ENCODE results near the gene RAI14.

RAI14 gene

DNA sequence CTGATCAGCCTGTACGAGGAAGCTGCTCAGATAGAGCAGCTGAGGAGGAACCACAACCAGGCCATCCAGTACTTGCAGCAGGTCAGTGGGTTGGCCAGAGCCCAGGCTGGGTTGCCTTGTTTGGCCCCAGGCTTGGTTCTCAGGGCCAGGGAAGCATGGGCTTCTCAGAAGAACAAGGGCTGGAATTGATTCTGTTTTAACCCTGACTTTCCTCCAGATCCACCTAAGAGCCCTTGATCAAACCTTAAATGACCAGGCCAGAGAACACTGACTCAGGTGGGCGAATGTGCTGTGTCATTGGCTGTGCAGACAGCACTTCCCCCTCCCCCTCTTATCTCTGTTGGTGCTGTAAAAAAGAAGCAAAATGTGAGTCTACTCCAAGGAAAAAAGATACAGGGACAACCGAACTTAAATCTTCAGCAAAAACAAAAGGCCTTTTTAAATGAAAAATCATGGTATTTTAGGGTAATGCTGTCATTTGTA is 210.9 kb downstream of the RAI14 start:
- DNase-seq: no peak

DNA sequence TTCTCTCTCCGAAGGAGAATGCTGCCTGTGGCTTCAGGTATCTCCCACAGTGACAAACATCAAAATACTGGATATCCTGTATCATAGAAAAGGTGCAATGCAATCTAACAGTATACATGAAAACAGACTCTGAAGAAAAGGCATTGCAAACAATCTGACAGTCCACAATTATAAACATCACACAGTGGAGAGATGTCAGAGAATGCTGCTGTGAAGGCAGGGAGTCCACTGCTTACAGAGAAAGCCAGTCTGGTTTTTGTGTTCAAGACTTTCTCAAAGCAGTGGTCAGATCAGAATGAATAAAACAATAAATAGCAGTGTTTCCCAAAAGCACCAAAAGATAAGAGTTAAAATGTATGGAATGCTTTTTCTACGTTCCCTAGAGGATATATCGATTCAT is 211.5 kb downstream of the RAI14 start:
- no peak for DNase-seq

GRCh38 chr5:34868791-34869190 is 212.7 kb downstream of the RAI14 start:
- DNase-seq: no peak

- DNase-seq: no peak
Observed at GRCh38 chr5:34869256-34869655, 213.1 kb downstream of the RAI14 start.

- no peak for DNase-seq
Observed at GRCh38 chr5:34870382-34870781, 214.3 kb downstream of the RAI14 start.

DNA sequence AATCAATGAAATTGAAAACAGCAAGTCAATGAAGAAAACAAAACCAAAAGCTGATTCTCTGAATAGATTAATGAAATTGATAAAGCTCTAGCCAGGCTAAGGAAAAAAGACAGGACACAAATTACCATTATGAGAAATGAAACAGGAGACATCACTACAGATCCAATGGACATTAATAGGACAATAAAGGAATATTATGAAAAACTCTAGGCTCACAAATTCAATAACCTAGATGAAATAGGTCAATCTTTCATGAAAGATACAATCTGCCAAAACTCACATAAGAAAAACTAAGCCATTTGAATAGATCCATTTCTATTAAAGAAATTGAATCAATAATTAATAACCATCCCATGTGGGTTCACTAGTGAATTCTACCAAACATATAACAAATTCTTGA is 220.1 kb downstream of the RAI14 start:
- no peak for DNase-seq

DNA sequence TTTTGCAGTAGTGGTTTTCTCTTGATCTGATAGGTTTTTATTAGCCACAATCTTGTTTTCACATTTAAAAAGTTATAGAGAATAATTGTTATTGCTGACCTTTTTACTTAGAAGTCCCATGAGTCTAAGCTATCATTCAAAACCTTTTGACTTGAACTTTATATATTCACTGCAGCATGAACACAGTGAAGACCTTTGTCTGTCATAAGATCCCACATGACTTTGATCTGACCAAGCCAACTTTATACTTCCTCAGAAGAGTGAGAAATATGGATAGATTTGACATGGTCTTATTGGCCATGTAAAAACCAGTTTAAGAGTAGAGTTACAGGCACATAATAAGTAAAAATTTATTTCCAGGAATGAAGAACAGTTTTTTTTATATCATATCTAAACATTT is 225.1 kb downstream of the RAI14 start:
- no peak for DNase-seq

Measured in inflammatory macrophage (primary cell).